GM12878 (cell line): Measurements from ENCODE around the gene CENPW. TPM values are rescaled to one million over a fixed set of nuclear protein-coding genes. Genes with fewer than 3 reads are reported as not detected.

Experiments used
- ATAC-seq: fragments of 200-7000 bp; cut with Tn5 transposase; 3 replicates; pipeline ENCODE4 v1.9.1; 2020; ENCODE audit warnings: mild to moderate bottlenecking, moderate library complexity
- BruUV-seq: library from RNA; stranded (reverse); fragments of 400-500 nt; replicated peaks from 2 replicates; lab custom pipeline; 2021; lab: Mats Ljungman, UMichigan
- CTCF ChIA-PET: fragments of 300-600 bp; sonication (Branson Sonifier 250); formaldehyde crosslinking; extraction: SDS; loops from one replicate; lab custom pipeline; 2021; ENCODE audit warnings: inconsistent platforms; lab: Yijun Ruan, JAX
- POLR2A ChIA-PET: fragments of 350-600 bp; formaldehyde crosslinking; extraction: SDS; loops from one replicate; lab custom pipeline; 2021; ENCODE audit warnings: inconsistent platforms; lab: Charles Lee
- RAD21 ChIA-PET: fragments of 300-600 bp; sonication (Branson Sonifier 250); formaldehyde crosslinking; loops from one replicate; lab custom pipeline; 2023; ENCODE audit warnings: antibody characterized with exemption; ENCODE audit not compliant: unreplicated experiment; lab: Charles Lee
- SMC1A ChIA-PET: fragments of 300-600 bp; sonication (Branson Sonifier 250); formaldehyde crosslinking; loops from one replicate; lab custom pipeline; 2023; ENCODE audit not compliant: unreplicated experiment, uncharacterized antibody; lab: Charles Lee
- DNase-seq: peaks from one replicate; pipeline ENCODE4 v3.0.0-alpha.2; 2011; ENCODE audit warnings: low read depth, low spot score
- FAIRE-seq: peaks from 3 replicates; lab custom pipeline; 2011; peaks lifted over from hg19 to GRCh38; lab: Jason Lieb, UNC
- H2AFZ ChIP-seq: 2 replicates; pipeline ENCODE4 v1.6.0; 2011; ENCODE audit warnings: low read depth, low read length, control low read depth; ENCODE audit not compliant: control insufficient read depth
- H3K27ac ChIP-seq: 2 replicates; pipeline ENCODE4 v1.5.1; 2011; ENCODE audit warnings: control low read depth; ENCODE audit not compliant: control insufficient read depth, insufficient read depth
- H3K27me3 ChIP-seq, 2 experiments: replicated peaks in 1 of 2; 2 replicates each; pipeline versions ENCODE4 v1.6.0 to v1.6.1; 2011; ENCODE audit warnings: low read length in 1 of 2; ENCODE audit not compliant: control insufficient read depth in 2 of 2, insufficient read depth in 2 of 2
- H3K36me3 ChIP-seq, 2 experiments: 2 replicates each; pipeline ENCODE4 v1.5.1; 2011; ENCODE audit warnings: low read length in 1 of 2; ENCODE audit not compliant: control insufficient read depth in 2 of 2, insufficient read depth in 2 of 2
- H3K4me1 ChIP-seq: 2 replicates; pipeline ENCODE4 v1.6.1; 2011; ENCODE audit warnings: mild to moderate bottlenecking, low read length, moderate library complexity, mixed read lengths; ENCODE audit not compliant: control insufficient read depth, insufficient read depth
- H3K4me2 ChIP-seq: 2 replicates; pipeline ENCODE4 v1.6.0; 2011; ENCODE audit warnings: control low read depth; ENCODE audit not compliant: control insufficient read depth, insufficient read depth
- H3K4me3 ChIP-seq: fragments of 200-600 bp; sonication (generic); 2 replicates; pipeline ENCODE4 v1.5.1; 2016
- H3K79me2 ChIP-seq: 2 replicates; pipeline ENCODE4 v1.6.0; 2011; ENCODE audit warnings: low read length; ENCODE audit not compliant: control insufficient read depth, insufficient read depth
- H3K9ac ChIP-seq: 2 replicates; pipeline ENCODE4 v1.8.0; 2011; ENCODE audit warnings: low read length, control low read depth, mixed read lengths; ENCODE audit not compliant: control insufficient read depth, insufficient read depth
- H3K9me3 ChIP-seq: replicated peaks from 3 replicates; pipeline ENCODE4 v1.5.1; 2011; ENCODE audit warnings: mild to moderate bottlenecking, low read length; ENCODE audit not compliant: control insufficient read depth, insufficient read depth
- H4K20me1 ChIP-seq: 2 replicates; pipeline ENCODE4 v1.6.0; 2011; ENCODE audit not compliant: control insufficient read depth, insufficient read depth
- CBX5 ChIP-seq: sonication (generic); IDR thresholded peaks from 2 replicates; pipeline ENCODE4 v1.6.1; 2016; ENCODE audit warnings: low read depth, moderate library complexity, mild to moderate bottlenecking, inconsistent platforms
- DPF2 ChIP-seq: fragments of 450-650 bp; IDR thresholded peaks from 2 replicates; pipeline ENCODE4 v1.6.1; 2017; ENCODE audit warnings: mild to moderate bottlenecking
- HDAC6 ChIP-seq: fragments of 200-600 bp; sonication (generic); IDR thresholded peaks from one replicate; pipeline ENCODE4 v1.8.0; 2017; ENCODE audit warnings: antibody characterized with exemption; ENCODE audit not compliant: unreplicated experiment
- IKZF2 ChIP-seq, 2 experiments: fragments of 450-650 bp; IDR thresholded peaks; 2 replicates each; pipeline ENCODE4 v1.6.1; 2017; ENCODE audit warnings: mild to moderate bottlenecking in 2 of 2, moderate library complexity in 2 of 2
- IRF4 ChIP-seq: IDR thresholded peaks from 2 replicates; pipeline ENCODE4 v1.6.1; 2011; ENCODE audit warnings: low read depth, low read length
- JUND ChIP-seq: IDR thresholded peaks from 2 replicates; pipeline ENCODE4 v1.6.1; 2012; ENCODE audit warnings: low read depth, mild to moderate bottlenecking, low read length, improper control_type of control experiment, moderate library complexity
- KDM1A ChIP-seq: fragments of 200-600 bp; sonication (generic); IDR thresholded peaks from 2 replicates; pipeline ENCODE4 v1.6.1; 2016; ENCODE audit warnings: borderline replicate concordance
- POLR2A ChIP-seq: IDR thresholded peaks from 2 replicates; pipeline ENCODE4 v1.6.1; 2011; ENCODE audit warnings: low read depth, mild to moderate bottlenecking, low read length
- RAD51 ChIP-seq: fragments of 450-650 bp; IDR thresholded peaks from 2 replicates; pipeline ENCODE4 v1.6.1; 2016; ENCODE audit warnings: moderate library complexity, mild to moderate bottlenecking, inconsistent platforms
- SIN3A ChIP-seq: IDR thresholded peaks from 2 replicates; pipeline ENCODE4 v1.6.1; 2012; ENCODE audit warnings: low read depth, low read length, improper control_type of control experiment
- SMARCA5 ChIP-seq: fragments of 450-650 bp; IDR thresholded peaks from 2 replicates; pipeline ENCODE4 v1.6.1; 2017; ENCODE audit warnings: mild to moderate bottlenecking
- SREBF1 ChIP-seq: IDR thresholded peaks from 2 replicates; pipeline ENCODE4 v1.6.1; 2012; ENCODE audit warnings: mild to moderate bottlenecking, low read length
- TBL1XR1 ChIP-seq: IDR thresholded peaks from 2 replicates; pipeline ENCODE4 v1.6.1; 2012; ENCODE audit warnings: low read depth, low read length, improper control_type of control experiment
- ZNF274 ChIP-seq: IDR thresholded peaks from one replicate; pipeline ENCODE4 v1.8.0; 2011; ENCODE audit not compliant: insufficient read length, insufficient read depth
- WGBS: methylation state at CpG from one replicate; pipeline ENCODE4 v1.1.6; 2016; ENCODE audit warnings: low lambda C conversion rate; ENCODE audit not compliant: insufficient replicate concordance, insufficient coverage; ENCODE audit errors: missing lambda C conversion rate; 5-methylcytosine and 5-hydroxymethylcytosine counted together
- in situ Hi-C: fragments of 300-500 bp; cut with MboI; formaldehyde crosslinking; loops from 9 replicates; pipeline ENCODE4 v1.14.3; 2018; ENCODE audit warnings: mixed read lengths
- intact Hi-C: fragments of 100-400 bp; cut with micrococcal nuclease; formaldehyde crosslinking; loops from one replicate; pipeline ENCODE4 v1.14.2; 2022; ENCODE audit not compliant: unreplicated experiment
- polyA plus RNA-seq, 11 experiments: library from polyadenylated mRNA; depleted of rRNA in 4 of 11; unstranded in 6 of 11; stranded (reverse) in 5 of 11; fragments of >200 nt; fragmentation: Nextera tagmentation in 4 of 11; fragmentation: Illumina TruSeq in 1 of 11; extraction: Ambion mirVana in 4 of 11; extraction: Trizol in 1 of 11; gene quantifications; 1 replicate in 1 of 11; 2 replicates in 10 of 11; pipeline versions ENCODE4 v1.2.1 to v1.2.3, GENCODE V29; 2011 to 2016; ENCODE audit warnings: inconsistent platforms in 2 of 11, missing spikeins in 2 of 11, low read depth in 1 of 11
- total RNA-seq, 4 experiments: library from RNA; depleted of rRNA in 3 of 4; stranded (reverse); fragments of >200 nt in 3 of 4; fragmentation: Illumina TruSeq in 1 of 4; extraction: Trizol in 1 of 4; gene quantifications; 2 replicates each; pipeline versions ENCODE4 v1.2.1 to v1.2.3, GENCODE V29; 2013 to 2021
- TF ChIP-seq, protein P1 (sequence below): fragments of 450-650 bp; IDR thresholded peaks from 2 replicates; pipeline ENCODE4 v1.6.1; 2016; ENCODE audit warnings: mild to moderate bottlenecking
- TF ChIP-seq, protein P2 (sequence below): IDR thresholded peaks from 2 replicates; pipeline ENCODE4 v1.6.1; 2011; ENCODE audit warnings: low read depth, low read length, improper control_type of control experiment, borderline replicate concordance

The CENPW gene
- total and polyA plus RNA-seq, 10 of the 15 experiments (the other 5 are each of a cell fraction or from before 2014, with no cell fraction given), result 27.2 to 283 (median 66.8) TPM

DNA sequence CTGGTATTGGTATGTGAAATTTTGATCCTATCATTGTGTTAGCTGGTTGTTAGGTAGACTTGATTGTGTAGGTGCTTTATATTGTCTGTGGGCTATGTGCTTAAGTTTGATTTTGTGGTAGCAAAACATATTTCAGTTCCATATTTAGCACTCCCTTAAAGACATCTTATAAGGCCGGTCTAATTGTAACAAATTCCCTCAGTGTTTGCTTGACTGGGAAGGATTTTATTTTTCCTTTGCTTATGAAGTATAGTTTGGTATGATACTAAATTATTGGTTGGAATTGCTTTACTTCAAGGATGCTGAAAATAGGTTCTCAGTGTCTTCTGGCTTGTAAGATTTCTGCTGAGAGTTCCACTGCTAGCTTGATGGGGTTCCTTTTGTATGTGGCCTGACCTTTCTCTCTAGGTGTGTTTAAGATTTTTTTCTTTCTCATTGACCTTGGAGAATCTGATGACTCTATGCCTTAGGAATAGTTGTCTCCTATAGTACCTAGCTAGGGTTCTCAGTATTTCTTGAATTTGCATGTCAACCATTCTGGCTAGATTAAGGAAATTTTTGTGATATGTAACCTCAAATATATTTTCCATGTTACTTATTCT is 20.1 kb downstream of the CENPW start:
- ATAC-seq, result no peak
- no peak overlapping the region for H3K9ac ChIP-seq
- H3K27ac ChIP-seq, result no peak overlapping the region
- in situ Hi-C loops, result no loop called here
- H3K4me1 ChIP-seq, result no peaks in the 10 kb centered on the region
- no peaks in the 10 kb centered on the region for H3K79me2 ChIP-seq
- RAD21 ChIA-PET, result interaction anchor here (1.0 to 1.5 kb wide), 2 partner anchors 18 to 183 kb away, joined by 3 read pairs; no protein-coding TSS in a partner anchor
- H3K36me3 ChIP-seq, result no peaks in the 10 kb centered on the region; a peak in 1 of 4 replicates
- H2AFZ ChIP-seq, result no peak overlapping the region
- 53% methylated on average over 1 of the region's 1 CpG for WGBS
- no peak for FAIRE-seq
- no TSS peak for BruUV-seq
- intact Hi-C loops, result loop anchor here (1.0 to 5.0 kb wide), 2 partner anchors 297 to 761 kb away; no protein-coding TSS in a partner anchor
- H4K20me1 ChIP-seq, result no peaks in the 10 kb centered on the region
- CTCF ChIA-PET, result interaction anchor here (0.7 to 4.3 kb wide), 18 partner anchors 8 to 907 kb away, joined by 3 to 32 read pairs (median 5); partner anchors contain the start of genes CENPW and RNF146
- SMC1A ChIA-PET, result interaction anchor here (1.0 to 1.5 kb wide), 2 partner anchors 19 to 297 kb away, joined by 4 to 6 read pairs; partner anchors contain the start of gene CENPW
- no peak for DNase-seq
- H3K4me3 ChIP-seq, result no peak overlapping the region
- H3K27me3 ChIP-seq, result no peaks in the 10 kb centered on the region
- TF ChIP-seq CBX5 (peak; percentile 81; the same call in 1 of the 2 replicates), POLR2A (no peak)
- POLR2A ChIA-PET, result no interaction called here
- H3K4me2 ChIP-seq, result no peak overlapping the region
- H3K9me3 ChIP-seq, result no peaks in the 10 kb centered on the region; the same call in 1 of the 3 replicates

DNA sequence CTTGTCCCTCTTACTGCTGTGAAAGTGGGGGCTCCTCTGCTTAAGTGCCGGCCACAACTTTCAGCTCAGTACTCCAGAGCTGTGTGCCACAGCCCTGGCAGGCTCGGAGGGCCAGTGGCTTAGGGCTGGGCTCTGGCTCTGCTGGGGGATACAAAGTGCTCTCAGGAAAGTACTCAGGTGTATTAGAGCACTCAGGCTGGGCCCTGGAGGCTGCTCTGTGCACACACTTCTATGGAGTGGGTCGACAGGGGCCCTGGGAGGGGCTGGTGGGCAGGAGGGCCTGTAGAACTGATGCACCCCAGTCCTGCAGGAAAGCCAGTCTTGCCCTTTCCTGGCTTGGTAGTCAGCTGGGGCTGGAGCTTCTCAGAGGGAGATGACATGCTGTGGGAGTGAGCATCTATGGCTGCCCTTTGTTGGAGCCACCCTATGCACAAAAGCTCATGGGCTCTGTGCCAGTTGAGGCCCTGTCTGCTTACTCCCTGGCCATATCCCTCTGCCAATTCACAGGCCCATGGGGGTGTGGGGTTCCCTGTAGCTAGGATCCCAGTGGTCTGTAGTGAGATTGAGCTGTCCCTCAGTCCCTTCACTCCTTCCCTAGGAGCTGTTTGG is 22.0 kb downstream of the CENPW start:
- Histone ChIP-seq H2AFZ (no peak overlapping the region), H4K20me1 (no peaks in the 10 kb centered on the region), H3K79me2 (no peaks in the 10 kb centered on the region), H3K4me2 (no peak overlapping the region), H3K9ac (no peak overlapping the region), H3K4me1 (no peaks in the 10 kb centered on the region), H3K36me3 (no peaks in the 10 kb centered on the region; a peak in 1 of 4 replicates), H3K9me3 (no peaks in the 10 kb centered on the region; the same call in 1 of the 3 replicates), H3K27me3 (no peaks in the 10 kb centered on the region), H3K27ac (no peak overlapping the region), H3K4me3 (no peak overlapping the region)
- peak; percentile 16; the same call in 2 of the 3 replicates for ATAC-seq
- POLR2A ChIA-PET, result no interaction called here
- FAIRE-seq, result no peak
- BruUV-seq, result no TSS peak
- SMC1A ChIA-PET, result interaction anchor here (1.1 to 1.4 kb wide), 3 partner anchors 10 to 287 kb away, joined by 3 read pairs; no protein-coding TSS in a partner anchor
- DNase-seq, result no peak
- CTCF ChIA-PET, result interaction anchor here (0.6 to 4.3 kb wide), 17 partner anchors 10 to 442 kb away, joined by 3 to 32 read pairs (median 4); partner anchors contain the start of gene CENPW
- in situ Hi-C loops, result no loop called here
- intact Hi-C loops, result loop anchor here (5.0 kb wide), 1 partner anchor 295 kb away; no protein-coding TSS in a partner anchor
- RAD21 ChIA-PET, result interaction anchor here (1.0 to 1.5 kb wide), 2 partner anchors 20 to 295 kb away, joined by 3 read pairs; no protein-coding TSS in a partner anchor
- 98% methylated on average over 2 of the region's 3 CpGs for WGBS
- TF ChIP-seq DPF2 (no peak), JUND (no peak), HDAC6 (no peak), TBL1XR1 (no peak), SREBF1 (no peak), SMARCA5 (no peak), SIN3A (no peak), IRF4 (no peak), RAD51 (no peak), ZNF274 (no peak), KDM1A (no peak), IKZF2 (IDR thresholded peaks at IDR 0.05) (no peak)
- TF ChIP-seq, protein P1, sequence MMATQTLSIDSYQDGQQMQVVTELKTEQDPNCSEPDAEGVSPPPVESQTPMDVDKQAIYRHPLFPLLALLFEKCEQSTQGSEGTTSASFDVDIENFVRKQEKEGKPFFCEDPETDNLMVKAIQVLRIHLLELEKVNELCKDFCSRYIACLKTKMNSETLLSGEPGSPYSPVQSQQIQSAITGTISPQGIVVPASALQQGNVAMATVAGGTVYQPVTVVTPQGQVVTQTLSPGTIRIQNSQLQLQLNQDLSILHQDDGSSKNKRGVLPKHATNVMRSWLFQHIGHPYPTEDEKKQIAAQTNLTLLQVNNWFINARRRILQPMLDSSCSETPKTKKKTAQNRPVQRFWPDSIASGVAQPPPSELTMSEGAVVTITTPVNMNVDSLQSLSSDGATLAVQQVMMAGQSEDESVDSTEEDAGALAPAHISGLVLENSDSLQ, result no peak
- TF ChIP-seq, protein P2, sequence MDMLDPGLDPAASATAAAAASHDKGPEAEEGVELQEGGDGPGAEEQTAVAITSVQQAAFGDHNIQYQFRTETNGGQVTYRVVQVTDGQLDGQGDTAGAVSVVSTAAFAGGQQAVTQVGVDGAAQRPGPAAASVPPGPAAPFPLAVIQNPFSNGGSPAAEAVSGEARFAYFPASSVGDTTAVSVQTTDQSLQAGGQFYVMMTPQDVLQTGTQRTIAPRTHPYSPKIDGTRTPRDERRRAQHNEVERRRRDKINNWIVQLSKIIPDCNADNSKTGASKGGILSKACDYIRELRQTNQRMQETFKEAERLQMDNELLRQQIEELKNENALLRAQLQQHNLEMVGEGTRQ, result no peak
